Spinal cord (tissue), 10 donors: ENCODE results near the gene DNHD1. TPM values are rescaled to one million over a fixed set of nuclear protein-coding genes. Genes with fewer than 3 reads are reported as not detected.

Experiments
- DNase-seq, 6 donors: peaks; one replicate each; pipeline versions ENCODE4 v3.0.0 to v3.0.0-alpha.2; 2013 to 2015; ENCODE audit warnings: low spot score in 6 of 6, low read depth in 4 of 6
- H3K27ac ChIP-seq: one replicate; pipeline ENCODE4 v1.5.1; 2013; ENCODE audit warnings: low read depth, low read length, control low read depth
- H3K27me3 ChIP-seq: one replicate; pipeline ENCODE4 v1.6.1; 2013; ENCODE audit warnings: low read length; ENCODE audit not compliant: control insufficient read depth, insufficient read depth
- H3K36me3 ChIP-seq: one replicate; pipeline ENCODE4 v1.6.1; 2013; ENCODE audit warnings: low read length; ENCODE audit not compliant: control insufficient read depth, insufficient read depth
- H3K4me1 ChIP-seq: one replicate; pipeline ENCODE4 v1.6.1; 2013; ENCODE audit warnings: low read length; ENCODE audit not compliant: control insufficient read depth, insufficient read depth
- H3K4me3 ChIP-seq: one replicate; pipeline ENCODE4 v1.5.1; 2013; ENCODE audit warnings: low read depth, low read length, control low read depth
- H3K9me3 ChIP-seq: one replicate; pipeline ENCODE4 v1.6.1; 2013; ENCODE audit warnings: low read length; ENCODE audit not compliant: control insufficient read depth, insufficient read depth
- WGBS: methylation state at CpG from one replicate; pipeline ENCODE4 v1.1.5; 2013; ENCODE audit warnings: missing lambda C conversion rate; ENCODE audit not compliant: insufficient coverage; 5-methylcytosine and 5-hydroxymethylcytosine counted together
- polyA plus RNA-seq, 2 donors: library from polyadenylated mRNA; unstranded; fragments of 120-200 nt; gene quantifications; one replicate each; pipeline ENCODE4 v1.2.1, GENCODE V29; 2013; ENCODE audit not compliant: insufficient read length in 2 of 2
- total RNA-seq, 2 donors: library from RNA; depleted of rRNA in 1 of 2; stranded (reverse); fragments of 120-200 nt in 1 of 2; fragments of >200 nt in 1 of 2; gene quantifications; one replicate each; pipeline versions ENCODE4 v1.2.3 to v1.2.4, GENCODE V29; 2013 to 2014
- donor health status: healthy.

The DNHD1 gene
- total and polyA plus RNA-seq, 4 donors: 6.6 to 22.7 (median 12.2) TPM

DNA sequence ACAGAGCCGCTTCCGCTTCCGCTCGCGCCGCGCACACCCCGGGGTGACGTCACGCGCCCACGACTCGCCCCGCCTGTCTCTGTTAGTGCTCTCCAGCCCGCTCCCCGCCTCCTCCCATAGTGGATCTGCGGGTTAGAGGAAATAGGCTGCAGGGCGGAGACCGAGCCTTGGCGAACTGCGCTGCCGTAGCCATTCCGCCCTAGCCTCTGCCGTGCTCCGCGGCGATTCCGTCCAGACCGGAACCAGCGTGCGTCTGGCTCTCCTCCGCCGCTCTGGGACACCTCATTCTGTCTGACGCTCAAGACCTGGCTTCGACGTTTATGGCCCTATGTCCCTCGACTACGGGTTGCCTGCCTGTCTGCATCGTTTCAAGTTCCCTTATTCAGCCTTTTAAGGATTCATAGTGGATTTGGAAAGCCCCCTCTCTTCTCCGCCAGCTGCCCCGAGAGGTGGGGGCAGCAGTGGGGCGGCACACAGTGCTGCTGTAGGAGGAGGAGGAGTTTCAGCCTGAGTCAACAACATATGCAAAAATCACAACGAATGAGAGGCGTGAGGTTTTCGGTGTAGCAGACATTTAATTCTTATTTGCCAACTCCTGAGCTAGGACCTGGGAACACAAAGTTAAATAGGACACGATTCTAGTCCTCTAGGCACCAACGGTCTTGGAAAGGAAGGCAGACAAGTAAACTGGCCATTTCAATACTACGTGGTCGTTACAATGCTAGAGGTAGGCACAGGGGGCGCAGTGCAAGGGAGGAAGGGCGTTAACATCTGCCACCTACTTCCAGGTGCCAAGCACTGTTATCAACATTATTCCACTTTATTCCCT is 115.3 kb downstream of the DNHD1 start, which contains the start of gene TAF10:
Gene TAF10, minus strand, starts transcription at position 4 of the 829 bp plus-strand sequence. CDS start 27 bp downstream, outside the sequence.
- no peaks in the 10 kb centered on the region for H3K27me3 ChIP-seq
- H3K27ac ChIP-seq: peak within 1 kb of the TSS; percentile 99
- DNase-seq: peak; percentile 85 to 98 (median 89)
- H3K4me3 ChIP-seq: peak within 1 kb of the TSS; percentile 91
- 0% methylated on average over 42 of the region's 51 CpGs for WGBS
- H3K9me3 ChIP-seq: no peaks in the 10 kb centered on the region
- peaks cover 21% of the 10 kb centered on the region for H3K4me1 ChIP-seq
- H3K36me3 ChIP-seq: peaks cover 59% of the 10 kb centered on the region

DNA sequence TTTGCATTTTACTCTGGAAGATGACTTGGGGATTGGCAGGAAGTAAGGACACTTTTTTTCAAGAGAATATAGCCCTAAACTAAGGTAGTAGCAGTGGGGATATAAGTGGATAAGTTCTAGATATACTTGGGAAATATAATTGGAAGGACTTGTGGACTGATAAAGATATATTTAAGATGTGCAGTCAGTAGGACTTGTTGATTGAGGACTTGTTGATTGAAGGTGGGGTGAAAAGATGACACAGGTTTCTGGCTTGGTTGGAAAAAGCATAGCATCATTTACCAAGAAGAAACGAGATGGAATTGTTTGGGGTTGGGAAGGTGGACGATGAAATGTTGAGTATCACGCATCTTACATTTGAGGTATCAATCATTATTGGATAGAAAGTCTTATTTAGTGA is 116.4 kb downstream of the DNHD1 start:
- H3K36me3 ChIP-seq: peaks cover 50% of the 10 kb centered on the region
- H3K27ac ChIP-seq: peak overlapping the region; percentile 99
- peaks cover 30% of the 10 kb centered on the region for H3K4me1 ChIP-seq
- no peak overlapping the region for H3K4me3 ChIP-seq
- WGBS: 92% methylated on average over 3 of the region's 3 CpGs
- H3K9me3 ChIP-seq: no peaks in the 10 kb centered on the region
- DNase-seq: no peak
- H3K27me3 ChIP-seq: no peaks in the 10 kb centered on the region

DNA sequence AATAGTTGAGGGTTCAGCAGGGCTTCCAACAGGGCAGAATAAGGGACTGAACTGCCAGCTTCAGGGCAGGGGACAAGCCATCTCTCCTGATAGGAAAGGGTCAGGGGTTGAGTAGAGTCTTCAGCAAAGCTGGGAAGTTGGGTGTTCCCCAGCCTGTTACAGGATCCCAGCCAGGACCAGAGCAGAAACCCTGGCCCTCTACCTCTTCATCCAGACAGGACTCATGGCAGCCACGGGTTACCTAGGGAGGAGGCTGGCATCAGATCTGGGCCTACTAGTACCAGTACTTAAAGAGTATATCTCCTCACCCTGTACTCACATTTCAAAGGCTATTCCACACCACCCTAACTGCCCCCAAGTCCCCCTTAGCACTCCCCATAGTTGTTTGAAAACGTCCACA is 117.4 kb downstream of the DNHD1 start:
- WGBS: 100% methylated on average over 1 of the region's 2 CpGs
- H3K4me3 ChIP-seq: no peak overlapping the region
- H3K36me3 ChIP-seq: peaks cover 41% of the 10 kb centered on the region
- DNase-seq: no peak
- no peak overlapping the region for H3K27ac ChIP-seq
- no peaks in the 10 kb centered on the region for H3K9me3 ChIP-seq
- H3K4me1 ChIP-seq: peaks cover 38% of the 10 kb centered on the region
- no peaks in the 10 kb centered on the region for H3K27me3 ChIP-seq

DNA sequence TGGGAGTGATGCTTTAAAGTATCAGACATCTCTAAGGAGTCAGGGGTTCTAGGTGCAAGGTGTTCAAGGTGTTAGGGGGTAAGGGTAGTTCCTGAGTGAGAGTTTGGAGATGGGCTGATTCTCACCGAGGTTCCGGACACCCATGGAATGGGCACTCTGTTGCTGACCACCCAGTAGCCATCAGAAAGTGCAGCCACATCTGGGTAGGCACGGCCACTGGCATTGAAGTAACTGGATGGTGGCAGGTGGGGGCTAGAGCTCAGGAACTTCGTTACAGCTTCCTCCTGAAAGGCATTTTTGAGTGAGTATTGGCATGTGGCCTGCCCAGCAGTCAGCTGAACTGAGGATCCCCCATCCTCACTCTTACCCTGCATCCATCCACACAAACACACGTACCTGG is 118.0 kb downstream of the DNHD1 start:
- 100% methylated on average over 3 of the region's 5 CpGs for WGBS
- H3K27ac ChIP-seq: no peak overlapping the region

DNA sequence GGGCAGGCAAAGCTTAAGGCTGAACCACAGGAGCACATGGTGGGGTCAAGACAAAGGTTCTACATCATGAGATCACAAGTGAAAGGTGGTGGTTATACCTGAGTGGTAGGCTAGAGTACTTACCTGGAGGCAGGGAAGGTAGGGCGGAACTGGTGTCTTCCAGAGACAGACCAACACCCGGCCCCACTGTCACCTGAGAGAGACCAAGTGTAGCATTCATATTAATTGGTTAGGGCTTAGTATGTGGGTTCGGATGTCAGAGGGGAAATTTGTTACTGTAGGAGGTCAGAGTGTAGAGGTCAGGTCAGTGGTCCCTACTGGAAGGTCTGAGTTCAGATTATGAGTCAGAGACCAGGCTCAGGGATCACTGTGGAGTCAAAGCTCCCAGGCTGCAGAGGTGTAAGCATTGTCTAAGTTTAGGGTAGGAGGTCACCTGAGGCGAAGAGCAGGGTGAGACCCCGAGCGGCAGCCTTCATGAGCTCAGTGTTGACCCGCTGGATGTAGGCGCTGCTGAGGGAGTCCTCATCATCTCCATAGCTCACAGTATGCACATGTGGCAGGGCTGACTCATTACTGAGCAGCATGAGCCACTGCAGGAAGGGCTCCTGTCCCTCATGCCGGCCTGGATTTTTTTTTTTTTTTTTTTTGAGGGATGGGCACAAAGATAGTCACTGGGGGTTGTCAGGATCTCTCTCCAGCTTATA is 119.0 kb downstream of the DNHD1 start:
- Histone ChIP-seq H3K36me3 (peaks cover 25% of the 10 kb centered on the region), H3K27me3 (no peaks in the 10 kb centered on the region), H3K27ac (no peak overlapping the region), H3K9me3 (no peaks in the 10 kb centered on the region), H3K4me1 (peaks cover 32% of the 10 kb centered on the region), H3K4me3 (no peak overlapping the region)
- no peak for DNase-seq
- 96% methylated on average over 8 of the region's 9 CpGs for WGBS

More for the DNA sequence above, 118.0 kb downstream of the DNHD1 start:
- H3K36me3 ChIP-seq: peaks cover 35% of the 10 kb centered on the region
- no peaks in the 10 kb centered on the region for H3K9me3 ChIP-seq
- no peak overlapping the region for H3K4me3 ChIP-seq
- H3K4me1 ChIP-seq: peaks cover 39% of the 10 kb centered on the region
- no peaks in the 10 kb centered on the region for H3K27me3 ChIP-seq
- no peak for DNase-seq

DNA sequence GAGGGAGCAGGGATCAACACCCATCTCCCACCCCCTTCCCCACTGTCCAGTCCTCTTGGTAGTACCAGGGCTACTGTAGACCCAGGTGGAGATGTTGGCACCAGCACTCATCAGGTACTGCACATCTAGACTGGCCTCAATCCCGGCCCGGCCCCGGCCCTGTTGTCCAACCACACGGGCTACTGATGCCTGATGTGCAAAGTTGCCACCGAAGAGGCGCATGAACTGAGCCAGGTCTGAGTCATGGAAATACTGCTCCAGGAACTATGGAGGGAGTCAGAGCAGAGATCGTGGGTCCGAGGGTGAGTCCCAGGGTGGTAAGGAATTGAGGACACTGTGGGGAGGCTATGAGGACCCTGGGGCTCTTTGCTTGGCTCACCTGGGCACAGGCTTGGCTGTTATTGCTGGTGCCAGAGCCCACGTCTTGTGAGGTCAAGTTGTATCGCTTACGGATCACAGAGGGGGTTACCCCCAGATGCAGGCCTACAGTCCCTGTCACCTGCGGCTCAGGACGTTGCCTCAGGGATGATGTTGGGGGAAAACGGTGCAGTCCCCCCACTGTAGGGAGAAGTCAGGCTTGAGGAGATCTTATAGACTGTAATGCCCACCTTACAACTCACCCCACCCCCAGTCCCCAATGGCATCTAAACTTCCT is 119.6 kb downstream of the DNHD1 start:
- peaks cover 26% of the 10 kb centered on the region for H3K4me1 ChIP-seq
- no peaks in the 10 kb centered on the region for H3K9me3 ChIP-seq
- no peak overlapping the region for H3K27ac ChIP-seq
- H3K27me3 ChIP-seq: no peaks in the 10 kb centered on the region
- no peak overlapping the region for H3K4me3 ChIP-seq
- H3K36me3 ChIP-seq: peaks cover 22% of the 10 kb centered on the region
- no peak for DNase-seq
- 93% methylated on average over 9 of the region's 14 CpGs for WGBS

DNA sequence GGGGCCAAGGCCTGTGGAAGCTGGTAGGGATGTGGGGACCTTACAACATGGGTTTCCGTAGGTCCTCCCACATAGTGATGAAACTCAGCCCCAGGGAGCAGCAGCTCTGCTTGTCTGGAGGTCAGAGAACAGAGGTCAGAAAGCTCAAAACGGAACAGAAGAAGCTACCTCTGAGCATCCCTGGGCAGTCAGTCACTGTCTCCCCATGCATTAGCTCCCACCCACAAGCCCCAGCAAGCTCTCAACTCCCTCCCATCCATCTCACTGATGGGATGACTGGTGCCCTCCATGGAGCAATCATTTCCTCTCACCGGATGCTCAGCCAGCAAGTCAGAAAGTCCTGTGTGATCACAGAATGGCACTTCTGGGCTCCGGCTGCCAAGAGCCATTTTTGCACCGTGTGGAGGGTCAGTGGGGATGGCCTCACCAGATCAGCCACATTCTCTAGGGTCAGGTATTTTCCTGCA is 120.3 kb downstream of the DNHD1 start:
- Histone ChIP-seq H3K27me3 (no peaks in the 10 kb centered on the region), H3K36me3 (peaks cover 28% of the 10 kb centered on the region), H3K9me3 (no peaks in the 10 kb centered on the region), H3K4me3 (no peak overlapping the region), H3K27ac (no peak overlapping the region), H3K4me1 (peaks cover 25% of the 10 kb centered on the region)
- WGBS: 92% methylated on average over 5 of the region's 5 CpGs
- no peak for DNase-seq

DNA sequence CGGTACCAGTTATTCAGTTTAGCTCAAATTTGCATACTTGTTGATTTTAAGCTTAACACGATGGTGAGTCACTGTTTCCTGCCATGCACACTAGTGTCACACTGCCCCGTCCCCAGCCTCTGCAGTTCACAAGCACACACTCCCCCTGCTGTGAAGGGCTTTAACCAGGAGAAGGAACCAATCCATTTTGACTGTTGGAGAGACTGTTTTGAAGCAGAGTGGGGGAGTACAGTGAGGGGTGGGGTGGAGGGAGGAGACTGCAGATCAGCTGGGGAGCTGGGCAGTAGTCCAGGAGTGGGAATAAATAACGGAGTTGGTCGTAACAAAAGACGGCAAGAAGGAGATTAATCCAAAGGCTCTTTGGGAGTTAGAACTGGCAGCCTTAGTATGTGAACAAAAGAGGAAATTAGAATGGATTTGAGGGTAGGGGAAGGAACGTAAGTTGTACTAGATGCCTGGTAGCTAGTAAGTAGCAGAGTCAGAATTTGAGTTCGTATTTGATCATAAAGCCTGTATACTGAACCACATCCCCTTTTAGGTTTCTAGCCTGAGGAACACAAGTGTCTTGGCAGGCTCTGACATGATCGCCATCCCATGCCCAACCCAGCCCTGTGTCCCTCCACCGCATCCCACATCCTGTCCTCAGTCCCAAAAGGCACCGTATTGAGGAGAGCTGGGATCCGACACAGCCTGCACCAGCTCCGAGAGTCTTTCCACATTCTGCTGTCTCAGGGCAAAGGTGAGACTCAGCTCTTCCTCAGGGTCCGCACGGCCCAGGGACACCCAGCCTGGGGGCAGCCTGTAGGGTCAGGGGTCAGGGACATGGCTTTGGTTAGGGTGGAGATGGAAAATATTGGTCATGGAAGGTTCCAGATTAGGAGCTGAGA is 121.3 kb downstream of the DNHD1 start:
- H3K9me3 ChIP-seq: no peaks in the 10 kb centered on the region
- H3K27ac ChIP-seq: peak overlapping the region; percentile 83
- H3K36me3 ChIP-seq: peaks cover 38% of the 10 kb centered on the region
- H3K4me3 ChIP-seq: peak overlapping the region; percentile 82
- no peaks in the 10 kb centered on the region for H3K27me3 ChIP-seq
- peaks cover 20% of the 10 kb centered on the region for H3K4me1 ChIP-seq
- DNase-seq: peak in 2 of 6 donors; percentile 78 to 86
- 27% methylated on average over 12 of the region's 15 CpGs for WGBS
